NCI-H2227 (cell line): ENCODE results near the gene CCDC28B.

ENCODE experiments used
- DNase-seq: peaks from one replicate; lab custom pipeline; 2025; ENCODE audit not compliant: unreplicated experiment; lab: John Stamatoyannopoulos, UW

CCDC28B gene

GRCh38 chr1:32192220-32192948 lies 8.0 kb upstream of the CCDC28B start:
- DNase-seq: no peak

GRCh38 chr1:32194984-32195383 lies 5.4 kb upstream of the CCDC28B start:
- DNase-seq: no peak

GRCh38 chr1:32195531-32195930 lies 4.9 kb upstream of the CCDC28B start:
- no peak for DNase-seq

DNA sequence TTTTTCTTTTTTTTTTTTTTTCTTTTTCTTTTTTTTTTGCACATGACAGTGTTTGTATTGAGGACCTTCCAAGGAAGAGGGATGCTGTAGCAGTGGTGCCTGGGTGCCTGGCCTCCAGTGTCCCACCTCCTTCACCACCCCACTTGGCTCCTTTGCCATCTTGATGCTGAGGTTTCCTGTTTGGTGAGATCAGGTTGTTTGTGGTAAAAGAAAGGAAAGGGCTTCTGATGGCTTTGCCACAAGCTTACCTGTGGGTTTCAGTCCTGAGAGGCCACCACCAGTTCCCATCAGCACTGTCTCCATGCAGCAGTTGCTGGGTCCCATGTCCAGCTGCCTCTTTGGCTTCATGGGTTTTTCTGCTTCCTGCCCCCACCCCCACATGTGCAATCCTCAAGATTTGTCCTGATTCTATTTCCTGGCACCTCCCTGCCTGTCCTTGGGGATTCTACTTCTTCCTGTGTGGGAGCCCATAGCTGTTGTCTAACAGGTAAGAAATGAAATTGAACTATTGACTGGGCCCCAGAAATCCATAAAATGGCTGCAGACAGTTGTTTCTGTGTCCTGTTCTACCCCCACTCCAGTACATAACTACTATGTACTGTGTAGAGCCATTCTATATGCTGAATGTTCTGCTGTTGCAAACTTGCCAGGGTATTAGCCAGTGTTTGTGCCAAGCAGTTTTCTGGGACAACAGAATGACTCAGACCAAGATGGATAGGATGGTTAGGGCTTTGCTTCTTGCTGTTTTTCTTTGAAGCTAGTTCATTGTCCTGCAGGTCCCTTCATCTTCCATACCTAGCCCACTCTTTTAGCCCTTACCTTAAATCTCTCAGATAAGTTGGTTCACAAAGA lies 4.2 kb upstream of the CCDC28B start:
- no peak for DNase-seq

DNA sequence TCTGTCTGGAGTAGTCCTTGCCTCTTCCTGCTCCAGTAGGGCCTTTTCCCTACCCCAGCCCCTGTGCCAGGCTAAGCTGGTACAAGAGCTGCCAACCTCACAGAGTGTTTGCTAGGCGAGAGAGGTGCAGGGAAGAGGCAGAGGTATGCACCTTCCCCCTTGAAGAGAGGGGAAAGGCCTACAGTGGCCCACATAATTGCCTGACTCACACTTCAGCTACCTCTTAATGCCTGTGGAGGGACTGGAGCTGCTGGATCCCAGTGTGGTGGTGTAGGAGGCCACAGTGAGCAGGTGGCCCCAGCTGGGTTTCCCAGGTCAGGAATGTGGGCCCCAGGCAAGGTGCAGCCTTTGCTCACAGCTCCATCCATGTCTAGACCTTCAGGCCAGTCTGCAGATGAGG lies 3.3 kb upstream of the CCDC28B start:
- DNase-seq: no peak

DNA sequence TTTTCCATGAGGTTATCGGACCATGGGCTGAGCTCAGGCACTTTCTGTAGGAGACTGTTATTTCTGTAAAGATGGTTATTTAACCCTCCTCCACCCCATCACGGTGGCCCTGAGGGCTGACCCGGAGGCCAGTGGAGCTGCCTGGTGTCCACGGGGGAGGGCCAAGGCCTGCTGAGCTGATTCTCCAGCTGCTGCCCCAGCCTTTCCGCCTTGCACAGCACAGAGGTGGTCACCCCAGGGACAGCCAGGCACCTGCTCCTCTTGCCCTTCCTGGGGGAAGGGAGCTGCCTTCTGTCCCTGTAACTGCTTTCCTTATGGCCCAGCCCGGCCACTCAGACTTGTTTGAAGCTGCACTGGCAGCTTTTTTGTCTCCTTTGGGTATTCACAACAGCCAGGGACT lies 2.6 kb upstream of the CCDC28B start:
- no peak for DNase-seq

DNA sequence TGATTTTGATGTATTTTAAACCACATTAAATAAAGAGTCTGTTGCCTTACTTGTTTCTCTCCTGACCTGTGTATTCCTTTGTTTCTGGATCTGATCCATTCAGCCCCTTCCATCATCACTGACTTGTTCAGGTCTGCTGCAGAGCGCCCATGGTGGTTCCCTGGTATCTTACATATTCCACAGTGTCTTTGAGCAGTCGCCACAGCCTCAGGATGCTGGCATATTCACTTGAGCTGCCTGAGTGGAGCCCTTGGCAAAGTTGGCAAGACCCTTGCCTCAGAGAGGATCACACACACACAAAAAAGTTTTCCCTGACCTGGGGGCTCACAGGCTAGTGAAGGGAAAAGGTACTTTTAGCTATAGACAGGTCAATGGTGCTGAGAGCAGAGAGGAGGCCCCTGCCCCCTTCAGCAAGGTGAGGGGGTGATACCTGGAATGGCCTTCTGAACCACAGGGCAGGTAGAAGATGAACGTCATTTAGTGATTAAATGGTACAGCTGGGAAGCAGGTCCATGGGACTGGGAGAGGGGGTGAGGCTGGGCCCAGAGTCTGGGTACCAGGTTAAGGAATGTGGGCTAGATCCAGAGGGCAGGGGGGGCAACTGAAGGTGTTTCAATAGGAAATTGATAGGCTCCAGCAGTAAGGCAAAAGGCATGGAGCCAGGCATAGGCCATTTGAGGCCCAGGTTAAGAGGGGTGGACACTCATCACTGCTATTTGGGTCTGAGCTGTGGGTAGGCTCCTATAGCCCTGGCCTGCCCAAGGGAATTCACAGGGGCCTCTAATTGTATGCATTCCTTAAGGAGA lies 2.0 kb upstream of the CCDC28B start:
- no peak for DNase-seq

DNA sequence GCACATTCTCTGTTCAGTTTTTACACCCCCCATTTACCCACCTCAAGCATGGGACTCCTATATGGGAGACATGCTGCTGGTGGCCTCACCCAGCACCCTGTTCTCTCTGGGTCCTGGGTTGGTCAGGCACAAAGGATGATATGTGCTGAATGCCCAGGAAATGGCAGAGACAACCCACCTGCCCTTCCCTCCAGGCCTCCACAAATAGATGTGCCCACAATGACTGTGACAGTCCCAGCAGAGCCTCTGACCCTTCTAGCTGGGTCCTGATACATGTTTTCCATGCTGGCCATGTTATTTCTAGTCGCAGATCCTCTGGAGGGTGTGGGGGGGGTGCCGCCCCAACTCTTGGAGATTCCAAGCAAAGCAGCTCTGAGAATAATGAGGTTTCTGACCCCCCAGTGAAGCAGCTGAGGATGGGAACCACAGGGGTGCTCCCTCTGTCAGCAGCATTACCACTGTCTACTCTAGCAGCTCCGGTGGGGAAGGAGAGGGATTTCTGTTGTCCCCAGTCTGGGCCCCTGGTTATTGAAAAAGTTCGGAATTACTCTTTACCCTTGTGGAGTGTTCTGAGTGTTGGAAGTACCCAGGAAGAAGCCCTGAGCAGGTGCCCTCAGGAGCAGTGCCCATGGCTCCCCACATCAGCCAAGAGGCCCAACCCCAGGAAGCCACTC lies 1.2 kb upstream of the CCDC28B start:
- no peak for DNase-seq

DNA sequence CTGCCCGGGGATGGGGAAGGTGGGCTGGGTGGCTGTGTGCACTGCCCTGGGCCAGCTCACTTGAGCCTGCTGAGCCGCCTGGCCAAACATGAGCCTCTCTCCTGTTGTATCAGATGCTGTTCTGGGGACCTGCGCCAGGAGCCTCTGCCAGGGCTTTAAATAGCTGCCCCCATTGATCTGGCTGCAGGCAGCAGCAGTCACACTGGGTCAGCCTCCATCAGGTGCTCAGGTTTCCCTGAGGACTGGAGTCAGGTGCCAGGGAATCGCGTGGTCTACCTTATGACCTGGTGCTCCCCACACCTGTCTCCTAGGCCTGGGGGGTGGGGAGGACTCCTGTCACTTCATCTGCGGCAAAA lies 700 bp upstream of the CCDC28B start:
- no peak for DNase-seq

DNA sequence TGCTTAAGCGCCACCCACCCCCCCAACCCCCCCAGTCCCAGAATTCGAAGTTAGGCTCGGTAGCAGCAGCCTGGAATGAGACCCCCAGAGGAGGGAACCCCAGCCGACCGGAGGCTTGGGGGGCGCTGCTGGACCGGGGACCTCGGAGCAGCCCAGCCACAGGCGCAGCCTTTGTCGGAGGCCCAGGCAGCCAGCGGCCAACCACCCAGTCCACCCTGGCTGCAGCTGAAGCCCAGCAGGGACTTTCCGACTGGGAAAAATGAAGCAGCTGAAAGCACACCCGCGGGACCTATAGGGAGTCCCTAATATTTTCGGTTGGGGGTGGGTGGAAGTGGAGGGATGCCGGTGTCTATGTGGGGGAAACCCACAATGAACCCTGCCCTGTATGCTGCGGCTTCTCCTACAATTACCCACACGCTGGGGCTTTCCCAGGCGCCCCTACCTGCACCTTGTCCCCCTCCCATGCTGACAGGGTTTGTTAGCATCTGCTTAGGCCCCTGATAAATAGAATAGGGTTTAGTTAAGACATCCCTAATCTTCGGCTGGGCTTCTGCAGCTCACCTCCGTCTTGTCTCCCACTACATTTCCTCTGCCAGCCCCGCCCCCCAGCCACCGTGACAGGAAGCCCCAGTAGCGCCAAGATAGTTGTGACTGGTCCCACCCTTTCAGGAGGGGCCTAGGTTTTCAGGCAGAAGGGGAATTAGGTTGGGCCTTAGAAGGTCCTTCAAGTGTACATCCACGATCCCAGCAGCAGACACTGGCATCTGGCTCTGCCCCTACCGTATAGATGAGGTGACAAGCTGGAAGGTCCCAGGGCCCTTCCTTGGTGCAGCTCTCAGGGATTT lies 838 bp downstream of the CCDC28B start:
- peak; percentile 72 for DNase-seq

GRCh38 chr1:32204943-32205361 lies 4.6 kb downstream of the CCDC28B start:
- no peak for DNase-seq

- DNase-seq: peak; percentile 97
Observed at GRCh38 chr1:32205401-32206370, 5.3 kb downstream of the CCDC28B start, which contains the start of gene IQCC. TSS of gene IQCC (plus strand) at chr1:32205671. CDS start at chr1:32205682, 11 bp downstream.

DNA sequence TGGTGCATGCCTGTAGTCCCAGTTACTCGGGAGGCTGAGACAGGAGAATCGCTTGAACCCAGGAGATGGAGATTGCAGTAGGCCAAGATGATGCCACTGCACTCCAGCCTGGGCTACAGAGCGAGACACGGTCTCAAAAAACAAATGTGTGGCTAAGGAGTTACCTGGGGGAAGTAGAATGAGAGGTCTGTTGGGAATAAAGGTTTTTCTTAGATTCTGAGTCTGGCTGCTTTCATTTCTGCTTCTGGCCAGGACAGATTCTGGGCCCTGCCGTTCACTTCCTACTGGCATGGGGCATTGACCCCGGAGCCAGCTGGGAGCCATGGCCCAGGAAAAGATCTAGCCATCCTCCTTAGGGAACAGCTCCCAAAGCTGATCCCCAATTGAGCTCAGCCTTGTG lies 8.1 kb downstream of the CCDC28B start:
- no peak for DNase-seq

- peak; percentile 86 for DNase-seq
Observed at GRCh38 chr1:32208891-32209328, 8.5 kb downstream of the CCDC28B start, which contains the start of gene DCDC2B. TSS of gene DCDC2B (plus strand) at chr1:32209089. CDS start at chr1:32209094, 5 bp downstream.

- peak; percentile 86 for DNase-seq
Observed at GRCh38 chr1:32215629-32216480, 15.5 kb downstream of the CCDC28B start.

DNA sequence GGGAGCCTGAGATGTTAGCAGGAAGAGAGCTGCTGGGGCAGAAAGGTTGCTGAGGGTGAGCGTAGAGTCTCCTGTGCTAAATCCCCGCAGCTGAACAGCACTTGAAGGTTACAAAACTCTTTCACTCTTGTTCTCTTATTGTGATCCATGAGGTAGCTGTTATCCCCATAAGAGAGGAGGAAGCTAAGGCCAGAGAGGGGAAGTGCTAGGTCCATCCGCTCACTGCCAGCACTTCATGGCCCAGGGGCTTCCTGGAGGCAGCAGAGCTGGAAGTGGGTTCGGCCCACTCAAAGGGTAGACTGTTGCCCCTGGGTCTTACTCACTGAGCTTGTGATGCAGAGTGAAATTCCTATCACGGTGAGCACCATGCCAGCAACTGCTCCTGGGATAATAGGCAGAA lies 16.2 kb downstream of the CCDC28B start:
- no peak for DNase-seq

DNA sequence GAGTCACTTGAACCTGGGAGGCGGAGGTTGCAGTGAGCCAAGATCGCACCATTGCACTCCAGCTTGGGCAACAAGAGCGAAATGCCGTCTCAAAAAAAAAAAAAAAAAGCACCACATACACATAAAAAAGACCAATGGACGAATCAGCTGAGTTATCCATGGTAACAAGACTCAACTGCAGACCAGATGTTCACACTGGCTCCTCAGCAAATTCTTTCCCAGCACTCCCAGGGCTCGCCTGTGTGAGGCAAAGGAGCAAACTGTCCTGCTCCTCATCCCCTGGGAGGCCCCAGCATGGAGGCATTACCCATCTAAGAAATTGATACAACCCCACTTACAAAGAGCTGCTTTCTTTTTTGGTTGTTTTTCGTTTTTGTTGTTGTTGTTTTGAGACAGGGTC lies 18.6 kb downstream of the CCDC28B start:
- DNase-seq: no peak
